ENCODE measurements around the gene AQP12B. TPM values are rescaled to one million over a fixed set of nuclear protein-coding genes. Genes with fewer than 3 reads are reported as not detected.

Gene AQP12B
- total RNA-seq, 4 donors from 2014 or later = not detected

DNA sequence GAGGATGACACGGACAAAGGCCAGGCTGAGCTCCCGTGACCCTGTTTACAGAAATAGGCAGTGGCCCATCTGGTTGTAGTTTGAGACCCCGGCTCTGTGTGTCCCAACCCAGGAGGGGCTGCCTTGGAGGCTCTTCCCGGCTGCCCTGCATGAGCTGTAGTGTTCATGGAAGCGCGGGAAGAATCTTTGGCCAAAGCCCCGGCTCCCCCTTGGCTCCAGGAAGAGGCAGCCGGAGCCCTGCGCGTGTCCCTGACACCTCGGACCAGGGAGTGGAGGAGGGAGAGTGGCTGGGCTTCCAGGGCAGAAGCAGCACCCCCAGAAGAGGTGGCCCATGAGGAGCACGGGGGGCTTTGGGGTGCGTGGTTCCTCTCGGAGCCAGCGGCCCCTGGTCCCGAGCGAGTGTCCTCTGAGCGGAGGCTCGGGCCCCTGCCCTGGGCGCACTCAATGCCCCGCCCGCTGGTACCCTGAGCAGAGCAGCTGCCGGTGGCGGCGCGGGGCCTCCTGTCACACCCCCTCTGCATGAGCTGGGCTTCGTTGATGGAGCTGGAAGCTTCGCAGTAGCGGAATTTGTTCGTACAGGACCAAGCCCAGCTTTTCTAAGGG, 35.7 kb downstream of the AQP12B start:
- 69% methylated on average over 6 of the region's 30 CpGs for WGBS
- Histone ChIP-seq H3K27ac (no peak overlapping the region), H3K36me3 (no peaks in the 10 kb centered on the region), H3K9me3 (no peaks in the 10 kb centered on the region), H3K4me1 (no peaks in the 10 kb centered on the region), H3K27me3 (peaks cover 94% of the 10 kb centered on the region), H3K4me3 (no peak overlapping the region)
- DNase-seq (ENCODE audit: low spot score in 2 of 2) = peak in 1 of 2 donors; percentile 63
- TF ChIP-seq, protein P1, sequence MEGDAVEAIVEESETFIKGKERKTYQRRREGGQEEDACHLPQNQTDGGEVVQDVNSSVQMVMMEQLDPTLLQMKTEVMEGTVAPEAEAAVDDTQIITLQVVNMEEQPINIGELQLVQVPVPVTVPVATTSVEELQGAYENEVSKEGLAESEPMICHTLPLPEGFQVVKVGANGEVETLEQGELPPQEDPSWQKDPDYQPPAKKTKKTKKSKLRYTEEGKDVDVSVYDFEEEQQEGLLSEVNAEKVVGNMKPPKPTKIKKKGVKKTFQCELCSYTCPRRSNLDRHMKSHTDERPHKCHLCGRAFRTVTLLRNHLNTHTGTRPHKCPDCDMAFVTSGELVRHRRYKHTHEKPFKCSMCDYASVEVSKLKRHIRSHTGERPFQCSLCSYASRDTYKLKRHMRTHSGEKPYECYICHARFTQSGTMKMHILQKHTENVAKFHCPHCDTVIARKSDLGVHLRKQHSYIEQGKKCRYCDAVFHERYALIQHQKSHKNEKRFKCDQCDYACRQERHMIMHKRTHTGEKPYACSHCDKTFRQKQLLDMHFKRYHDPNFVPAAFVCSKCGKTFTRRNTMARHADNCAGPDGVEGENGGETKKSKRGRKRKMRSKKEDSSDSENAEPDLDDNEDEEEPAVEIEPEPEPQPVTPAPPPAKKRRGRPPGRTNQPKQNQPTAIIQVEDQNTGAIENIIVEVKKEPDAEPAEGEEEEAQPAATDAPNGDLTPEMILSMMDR (IDR thresholded peaks at IDR 0.05) = no peak
- TF ChIP-seq POLR2AphosphoS5 (IDR thresholded peaks at IDR 0.05) (no peak), EP300 (IDR thresholded peaks at IDR 0.05) (no peak), POLR2A (IDR thresholded peaks at IDR 0.05) (no peak)

DNA sequence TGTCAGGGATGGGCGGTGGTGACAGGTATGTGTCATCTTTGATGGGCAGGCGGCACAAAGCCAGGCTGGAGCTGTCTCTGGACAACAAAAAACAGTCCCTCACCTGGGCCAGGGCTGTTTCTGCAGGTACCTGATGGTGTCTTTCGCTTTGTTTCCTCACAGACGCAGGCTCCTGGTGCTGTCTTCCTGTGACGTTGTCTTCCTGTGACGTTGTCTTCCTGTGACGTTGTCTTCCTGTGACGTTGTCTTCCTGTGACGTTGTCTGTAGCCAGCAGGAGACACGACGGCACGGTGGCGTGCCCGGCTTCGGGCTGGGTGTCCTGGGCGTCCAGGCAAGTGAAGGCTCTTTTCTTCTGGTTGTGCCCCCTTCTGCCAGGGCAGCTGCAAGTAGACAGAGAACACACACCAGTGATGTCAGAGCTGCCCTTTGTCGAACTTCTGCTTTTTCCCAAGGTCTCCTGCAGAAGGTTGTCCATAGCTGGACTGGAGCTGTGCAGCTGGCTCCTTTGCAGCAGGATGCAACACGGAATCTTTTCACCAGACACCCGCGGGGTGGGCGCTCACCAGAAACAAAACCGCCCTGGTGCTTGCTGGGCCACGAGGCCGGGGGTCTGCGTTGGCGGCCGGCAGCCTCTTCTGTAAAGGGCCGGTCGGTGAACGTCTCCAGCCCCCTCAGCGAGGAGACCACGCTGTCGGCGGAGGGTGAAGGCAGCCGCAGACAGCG, 36.3 kb downstream of the AQP12B start:
- no peaks in the 10 kb centered on the region for H3K4me1 ChIP-seq
- H3K36me3 ChIP-seq = no peaks in the 10 kb centered on the region
- no peak overlapping the region for H3K27ac ChIP-seq
- DNase-seq (ENCODE audit: low spot score in 2 of 2) = peak in 1 of 2 donors; percentile 67
- TF ChIP-seq EP300 (IDR thresholded peaks at IDR 0.05) (no peak), POLR2A (IDR thresholded peaks at IDR 0.05) (no peak), POLR2AphosphoS5 (IDR thresholded peaks at IDR 0.05) (no peak)
- TF ChIP-seq, protein P1 (IDR thresholded peaks at IDR 0.05) = no peak
- peaks cover 91% of the 10 kb centered on the region for H3K27me3 ChIP-seq
- 85% methylated on average over 22 of the region's 36 CpGs for WGBS
- H3K9me3 ChIP-seq = no peaks in the 10 kb centered on the region
- no peak overlapping the region for H3K4me3 ChIP-seq

DNA sequence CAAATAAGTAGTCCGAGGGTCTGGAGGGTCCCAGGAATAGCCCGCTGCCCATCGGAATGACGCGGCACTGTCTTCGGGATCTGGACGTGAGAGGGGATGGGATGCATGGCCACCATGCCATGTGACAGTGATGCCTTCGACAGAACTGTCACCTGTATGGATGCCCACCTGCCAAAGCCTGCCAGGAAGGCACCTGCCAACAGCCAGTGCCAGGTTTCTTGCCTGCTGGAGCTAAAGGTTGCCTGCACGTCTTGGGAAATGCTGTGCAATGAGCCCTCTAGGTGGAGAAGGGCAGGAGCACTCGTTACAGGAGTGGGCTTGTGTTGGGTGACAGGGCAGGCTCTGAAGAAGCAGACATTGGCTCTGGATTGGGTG, 36.9 kb downstream of the AQP12B start:
- 94% methylated on average over 8 of the region's 10 CpGs for WGBS
- H3K9me3 ChIP-seq = no peaks in the 10 kb centered on the region
- no peaks in the 10 kb centered on the region for H3K4me1 ChIP-seq
- H3K27me3 ChIP-seq = peaks cover 85% of the 10 kb centered on the region
- DNase-seq (ENCODE audit: low spot score in 2 of 2) = peak in 1 of 2 donors; percentile 77
- no peaks in the 10 kb centered on the region for H3K36me3 ChIP-seq
- TF ChIP-seq, protein P1 (IDR thresholded peaks at IDR 0.05) = no peak
- no peak overlapping the region for H3K27ac ChIP-seq
- H3K4me3 ChIP-seq = no peak overlapping the region

DNA sequence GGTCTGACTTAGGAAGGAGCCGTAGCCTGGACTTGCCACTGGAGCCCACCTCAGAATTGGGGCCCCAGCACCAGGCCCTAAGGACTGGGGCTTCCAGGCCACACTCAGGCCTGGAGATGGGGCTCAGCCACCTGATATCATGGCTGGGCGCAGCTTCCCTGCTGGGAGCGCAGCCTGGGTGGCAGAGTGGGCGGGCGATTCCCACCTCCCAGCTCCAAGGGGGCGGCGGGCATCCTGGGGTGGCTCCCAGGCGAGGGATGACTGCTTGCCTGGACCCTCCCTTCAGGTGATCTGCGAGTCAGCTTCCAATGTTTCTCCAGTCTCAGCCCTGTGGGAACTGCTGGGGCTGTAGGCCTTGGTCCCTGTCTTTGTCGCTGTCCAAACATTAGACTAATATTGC, 37.3 kb downstream of the AQP12B start:
- Histone ChIP-seq H3K4me3 (no peak overlapping the region), H3K9me3 (no peaks in the 10 kb centered on the region), H3K4me1 (no peaks in the 10 kb centered on the region), H3K27ac (no peak overlapping the region), H3K27me3 (peaks cover 82% of the 10 kb centered on the region), H3K36me3 (no peaks in the 10 kb centered on the region)
- DNase-seq (ENCODE audit: low spot score in 2 of 2) = no peak
- TF ChIP-seq POLR2AphosphoS5 (IDR thresholded peaks at IDR 0.05) (no peak), POLR2A (IDR thresholded peaks at IDR 0.05) (no peak), EP300 (IDR thresholded peaks at IDR 0.05) (no peak)
- TF ChIP-seq, protein P1 (IDR thresholded peaks at IDR 0.05) = no peak
- WGBS = 90% methylated on average over 2 of the region's 10 CpGs

DNA sequence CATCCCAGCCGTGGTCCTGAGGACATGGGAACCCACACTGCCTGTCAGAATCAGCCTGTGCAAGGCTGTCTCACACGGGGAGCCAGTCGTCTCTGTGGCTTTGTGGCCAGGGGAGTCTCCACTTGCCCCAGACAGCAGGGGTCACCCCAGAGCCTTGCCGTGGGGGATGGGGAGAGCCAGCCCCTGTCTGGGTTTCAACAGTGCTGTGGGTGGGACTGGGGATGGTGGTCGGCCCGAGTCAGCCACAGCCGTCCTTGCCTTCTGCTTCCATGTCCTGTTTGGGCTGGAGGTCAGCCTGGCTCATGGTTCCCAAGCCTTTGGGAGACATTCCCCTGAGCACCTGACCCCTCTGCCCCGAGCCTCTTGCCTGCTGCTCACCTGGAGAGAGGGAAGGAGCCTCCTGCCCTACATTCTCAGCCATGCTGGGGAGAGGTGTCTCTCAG, 37.8 kb downstream of the AQP12B start:
- Histone ChIP-seq H3K27me3 (peaks cover 78% of the 10 kb centered on the region), H3K27ac (no peak overlapping the region), H3K4me1 (no peaks in the 10 kb centered on the region), H3K36me3 (no peaks in the 10 kb centered on the region), H3K4me3 (no peak overlapping the region), H3K9me3 (no peaks in the 10 kb centered on the region)
- 44% methylated on average over 3 of the region's 8 CpGs for WGBS
- peak in 1 of 2 donors; percentile 59 for DNase-seq (ENCODE audit: low spot score in 2 of 2)
- no peak for TF ChIP-seq POLR2A (IDR thresholded peaks at IDR 0.05)
- TF ChIP-seq, protein P1 (IDR thresholded peaks at IDR 0.05) = no peak
- no peak for TF ChIP-seq EP300 (IDR thresholded peaks at IDR 0.05)
- no peak for TF ChIP-seq POLR2AphosphoS5 (IDR thresholded peaks at IDR 0.05)
